ENCODE measurements around the gene PCDH7.

GRCh38 chr4:30763321-30763727, 43.2 kb downstream of the PCDH7 start:
- TF ChIP-seq CTCF (IDR thresholded peaks at IDR 0.05; ENCODE audit: low read length) (no peak), EZH2 (IDR thresholded peaks at IDR 0.05; ENCODE audit: borderline replicate concordance, low read length) (no peak)

Measured in OCI-LY1 (cell line).